ENCODE measurements around the gene MAGEB17. TPM values are rescaled to one million over a fixed set of nuclear protein-coding genes. Genes with fewer than 3 reads are reported as not detected.
A peak's percentile ranks its signal among the peaks of the same experiment; 100 is the strongest.

Gene MAGEB17
- total RNA-seq, result not detected

GRCh38 chrX:16167181-16167580, at the start of gene MAGEB17:
MAGEB17 (plus strand) TSS chrX:16167481; CDS start chrX:16170383, 2,902 bp downstream.
- Histone ChIP-seq H3K9me3 (no peaks in the 10 kb centered on the region), H3K36me3 (no peaks in the 10 kb centered on the region), H3K27ac (no peak within 1 kb of the TSS), H3K9ac (ENCODE audit: low read depth in 2 of 2, low read length in 2 of 2) (no peak within 1 kb of the TSS), H3K4me3 (no peak within 1 kb of the TSS), H3K4me1 (no peaks in the 10 kb centered on the region), H3K27me3 (no peaks in the 10 kb centered on the region)
- intact Hi-C loops (cut with DNase I), result no loop called here
- no peak for DNase-seq
- TF ChIP-seq, protein P1, sequence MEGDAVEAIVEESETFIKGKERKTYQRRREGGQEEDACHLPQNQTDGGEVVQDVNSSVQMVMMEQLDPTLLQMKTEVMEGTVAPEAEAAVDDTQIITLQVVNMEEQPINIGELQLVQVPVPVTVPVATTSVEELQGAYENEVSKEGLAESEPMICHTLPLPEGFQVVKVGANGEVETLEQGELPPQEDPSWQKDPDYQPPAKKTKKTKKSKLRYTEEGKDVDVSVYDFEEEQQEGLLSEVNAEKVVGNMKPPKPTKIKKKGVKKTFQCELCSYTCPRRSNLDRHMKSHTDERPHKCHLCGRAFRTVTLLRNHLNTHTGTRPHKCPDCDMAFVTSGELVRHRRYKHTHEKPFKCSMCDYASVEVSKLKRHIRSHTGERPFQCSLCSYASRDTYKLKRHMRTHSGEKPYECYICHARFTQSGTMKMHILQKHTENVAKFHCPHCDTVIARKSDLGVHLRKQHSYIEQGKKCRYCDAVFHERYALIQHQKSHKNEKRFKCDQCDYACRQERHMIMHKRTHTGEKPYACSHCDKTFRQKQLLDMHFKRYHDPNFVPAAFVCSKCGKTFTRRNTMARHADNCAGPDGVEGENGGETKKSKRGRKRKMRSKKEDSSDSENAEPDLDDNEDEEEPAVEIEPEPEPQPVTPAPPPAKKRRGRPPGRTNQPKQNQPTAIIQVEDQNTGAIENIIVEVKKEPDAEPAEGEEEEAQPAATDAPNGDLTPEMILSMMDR (IDR thresholded peaks at IDR 0.05), result no peak

- no peak overlapping the region for H3K27ac ChIP-seq
- no peaks in the 10 kb centered on the region for H3K9me3 ChIP-seq
- TF ChIP-seq, protein P1 (IDR thresholded peaks at IDR 0.05), result no peak
- no peak for DNase-seq
- H3K9ac ChIP-seq (ENCODE audit: low read depth in 2 of 2, low read length in 2 of 2), result no peak overlapping the region
- intact Hi-C loops (cut with DNase I), result no loop called here
- no peaks in the 10 kb centered on the region for H3K4me1 ChIP-seq
- H3K36me3 ChIP-seq, result no peaks in the 10 kb centered on the region
- no peaks in the 10 kb centered on the region for H3K27me3 ChIP-seq
- no peak overlapping the region for H3K4me3 ChIP-seq
Observed at GRCh38 chrX:16119353-16120220, 47.7 kb upstream of the MAGEB17 start.

DNA sequence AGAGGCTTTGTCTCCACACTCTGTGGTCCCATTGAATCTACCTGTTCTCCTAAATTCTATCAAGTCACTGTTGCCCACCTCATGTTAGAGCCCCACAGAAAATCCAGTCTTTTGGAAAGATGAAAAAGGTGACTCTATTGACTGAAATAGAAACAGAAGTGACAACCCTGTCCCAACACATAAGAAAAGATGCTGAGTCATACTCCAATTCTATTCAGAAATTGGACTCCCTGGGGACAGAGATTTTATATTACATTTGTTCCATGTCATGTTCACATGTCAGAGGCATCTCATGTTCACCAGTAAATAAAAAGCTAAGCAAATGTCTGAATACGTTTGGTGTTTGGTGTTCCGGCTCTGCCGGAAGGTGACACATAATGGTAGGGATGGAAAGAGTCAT, 46.9 kb upstream of the MAGEB17 start:
- intact Hi-C loops (cut with DNase I), result no loop called here
- TF ChIP-seq, protein P1 (IDR thresholded peaks at IDR 0.05), result no peak
- no peak overlapping the region for H3K9ac ChIP-seq (ENCODE audit: low read depth in 2 of 2, low read length in 2 of 2)

GRCh38 chrX:16123222-16123786, 44.0 kb upstream of the MAGEB17 start, which contains the start of gene GRPR:
GRPR (plus strand) TSS chrX:16123565; CDS start chrX:16123954, 389 bp downstream.
- Histone ChIP-seq H3K4me3 (no peak within 1 kb of the TSS), H3K36me3 (no peaks in the 10 kb centered on the region), H3K4me1 (no peaks in the 10 kb centered on the region), H3K9me3 (no peaks in the 10 kb centered on the region), H3K27ac (no peak within 1 kb of the TSS), H3K27me3 (no peaks in the 10 kb centered on the region), H3K9ac (ENCODE audit: low read depth in 2 of 2, low read length in 2 of 2) (no peak within 1 kb of the TSS)
- intact Hi-C loops (cut with DNase I), result no loop called here
- peak; percentile 79 for DNase-seq
- TF ChIP-seq, protein P1 (IDR thresholded peaks at IDR 0.05), result peak; percentile 83

More for the DNA sequence above, 46.9 kb upstream of the MAGEB17 start:
- Histone ChIP-seq H3K9me3 (no peaks in the 10 kb centered on the region), H3K36me3 (no peaks in the 10 kb centered on the region), H3K4me3 (no peak overlapping the region), H3K27ac (no peak overlapping the region), H3K27me3 (no peaks in the 10 kb centered on the region), H3K4me1 (no peaks in the 10 kb centered on the region)
- no peak for DNase-seq

DNA sequence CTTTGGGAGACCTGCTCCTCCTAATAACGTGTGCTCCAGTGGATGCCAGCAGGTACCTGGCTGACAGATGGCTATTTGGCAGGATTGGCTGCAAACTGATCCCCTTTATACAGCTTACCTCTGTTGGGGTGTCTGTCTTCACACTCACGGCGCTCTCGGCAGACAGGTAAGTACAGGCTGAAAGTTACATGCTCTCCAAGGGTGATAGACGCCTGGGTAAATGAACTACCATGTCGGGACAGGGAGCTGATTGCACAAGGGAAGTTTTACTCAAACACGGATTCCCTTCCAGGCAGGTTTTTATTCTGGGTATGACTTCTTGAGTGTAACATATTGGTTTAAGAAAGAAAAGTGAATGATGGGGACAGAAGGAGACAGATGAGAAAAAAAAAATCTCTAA, 43.1 kb upstream of the MAGEB17 start:
- Histone ChIP-seq H3K9ac (ENCODE audit: low read depth in 2 of 2, low read length in 2 of 2) (no peak overlapping the region), H3K4me1 (no peaks in the 10 kb centered on the region), H3K27me3 (no peaks in the 10 kb centered on the region), H3K27ac (no peak overlapping the region), H3K9me3 (no peaks in the 10 kb centered on the region), H3K4me3 (no peak overlapping the region), H3K36me3 (no peaks in the 10 kb centered on the region)
- TF ChIP-seq, protein P1 (IDR thresholded peaks at IDR 0.05), result no peak
- DNase-seq, result no peak
- intact Hi-C loops (cut with DNase I), result no loop called here
